HG03066 (cell line): ENCODE results near the gene CCNT1.
"Not testable (repeated sequence)": the region's sequence is repeated elsewhere in the genome, so short reads cannot be mapped to it uniquely, and the experiment has no call there.

ENCODE experiments used
- ATAC-seq: cut with Tn5 transposase; IDR thresholded peaks from one replicate; pipeline ENCODE4 v1.9.1; 2021; ENCODE audit warnings: low read depth; ENCODE audit not compliant: unreplicated experiment

CCNT1 gene

GRCh38 chr12:48716493-48717251, at the start of gene CCNT1:
CCNT1 (minus strand) TSS chr12:48716707; CDS start chr12:48716675, 32 bp downstream.
- peak; percentile 96 for ATAC-seq

- ATAC-seq, result peak; percentile 75
These were observed 49.3 kb upstream of the CCNT1 start for GRCh38 chr12:48765753-48766162.

GRCh38 chr12:48764521-48764920, 48.0 kb upstream of the CCNT1 start:
- no peak for ATAC-seq

DNA sequence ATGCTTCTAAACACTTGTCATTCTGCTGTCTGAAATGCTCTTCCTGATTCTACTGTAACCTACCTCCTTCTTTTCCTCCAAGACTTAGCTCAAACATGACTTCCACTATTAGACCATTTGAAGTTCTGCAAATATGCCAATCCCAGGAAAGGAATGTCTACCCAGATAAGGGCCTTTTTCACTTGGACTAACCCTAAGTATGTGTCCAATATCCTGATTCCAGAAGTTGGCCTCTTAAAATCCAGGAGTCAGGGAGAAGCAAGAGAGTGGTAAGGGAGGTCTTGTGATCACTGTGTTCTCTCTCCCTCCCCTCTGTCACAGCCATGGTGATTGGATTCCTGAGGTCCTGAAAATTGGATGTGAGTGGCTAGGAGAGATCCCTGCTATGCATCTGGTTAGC, 42.2 kb upstream of the CCNT1 start:
- ATAC-seq, result no peak

GRCh38 chr12:48758186-48758585, 41.7 kb upstream of the CCNT1 start:
- no peak for ATAC-seq

DNA sequence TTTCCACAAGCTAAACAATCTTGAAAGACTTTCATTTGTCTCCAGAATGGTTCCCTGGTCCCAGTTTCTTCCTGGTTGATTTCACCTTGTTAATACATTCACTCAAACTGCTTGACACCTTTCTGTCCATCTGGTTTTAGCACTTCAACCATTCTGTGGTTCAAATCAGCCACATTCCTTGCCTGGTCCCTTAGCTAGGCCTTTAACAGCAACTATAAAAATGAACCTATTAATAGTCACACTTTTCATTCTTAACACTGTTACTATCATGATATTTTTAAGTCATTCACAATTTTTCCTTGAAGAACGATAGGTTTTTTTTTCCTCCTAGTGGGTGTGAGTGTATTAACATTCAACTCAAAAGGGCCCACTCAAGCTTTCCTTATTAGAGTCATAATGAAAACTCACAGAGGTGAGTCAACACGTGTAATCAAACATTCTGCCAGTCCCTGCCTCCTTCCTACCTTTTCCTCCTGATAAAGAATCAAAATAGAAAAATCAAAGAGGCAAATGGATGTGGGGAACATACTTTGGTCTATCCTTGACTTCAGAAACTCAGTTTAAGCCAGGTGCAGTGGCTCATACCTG, 34.4 kb upstream of the CCNT1 start:
- no peak for ATAC-seq

DNA sequence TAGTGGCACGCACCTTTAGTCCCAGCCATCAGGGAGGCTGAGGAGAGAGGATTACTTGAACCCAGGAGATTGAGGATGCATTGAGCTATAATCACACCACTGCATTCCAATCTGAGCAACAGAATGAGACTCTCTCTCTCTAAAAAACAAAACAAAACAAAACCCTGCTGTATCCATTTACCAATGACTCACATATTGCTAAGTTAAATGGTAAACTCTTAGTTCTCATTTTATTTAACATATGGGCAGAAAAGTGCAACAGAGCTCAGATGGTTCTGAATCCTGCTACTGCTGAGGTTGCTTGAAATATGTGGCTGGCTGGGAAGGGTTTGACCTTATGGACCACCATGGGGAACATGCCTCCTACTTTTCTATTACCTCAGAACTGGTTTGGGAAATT, 33.7 kb upstream of the CCNT1 start:
- no peak for ATAC-seq

DNA sequence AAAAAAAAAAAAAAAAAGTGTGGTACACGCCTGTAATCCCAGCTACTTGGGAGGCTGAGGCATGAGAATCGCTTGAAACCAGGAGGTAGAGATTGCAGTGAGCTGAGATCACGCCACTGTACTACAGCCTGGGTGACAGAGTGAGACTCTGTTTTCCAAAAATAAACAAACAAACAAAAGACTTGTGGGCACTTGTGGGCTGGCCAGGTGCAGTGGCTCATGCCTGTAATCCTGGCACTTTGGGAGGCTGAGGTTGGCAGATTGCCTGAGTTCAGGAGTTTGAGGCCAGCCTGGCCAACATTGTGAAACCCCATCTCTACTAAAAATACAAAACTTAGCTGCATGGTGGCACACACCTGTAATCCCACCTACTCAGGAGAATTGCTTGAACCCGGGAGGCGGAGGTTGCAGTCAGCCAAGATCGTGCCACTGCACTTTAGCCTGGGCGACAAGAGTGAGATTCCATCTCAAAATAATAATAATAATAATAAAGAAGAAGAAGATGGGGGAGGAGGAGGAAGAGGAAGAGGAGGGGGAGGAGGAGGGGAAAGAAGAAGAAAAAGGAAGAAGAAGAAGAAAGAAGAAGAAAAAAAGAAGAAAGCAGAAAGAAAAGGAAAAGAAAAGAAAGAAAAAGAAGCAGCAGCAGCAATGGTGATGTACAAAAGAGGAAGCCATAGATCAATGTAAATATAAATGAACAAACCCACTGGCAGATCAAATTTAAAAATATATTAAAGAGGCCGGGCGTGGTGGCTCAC, 27.9 kb upstream of the CCNT1 start:
- ATAC-seq, result no peak

- no peak for ATAC-seq
These were observed 23.2 kb upstream of the CCNT1 start for GRCh38 chr12:48739618-48740269.

DNA sequence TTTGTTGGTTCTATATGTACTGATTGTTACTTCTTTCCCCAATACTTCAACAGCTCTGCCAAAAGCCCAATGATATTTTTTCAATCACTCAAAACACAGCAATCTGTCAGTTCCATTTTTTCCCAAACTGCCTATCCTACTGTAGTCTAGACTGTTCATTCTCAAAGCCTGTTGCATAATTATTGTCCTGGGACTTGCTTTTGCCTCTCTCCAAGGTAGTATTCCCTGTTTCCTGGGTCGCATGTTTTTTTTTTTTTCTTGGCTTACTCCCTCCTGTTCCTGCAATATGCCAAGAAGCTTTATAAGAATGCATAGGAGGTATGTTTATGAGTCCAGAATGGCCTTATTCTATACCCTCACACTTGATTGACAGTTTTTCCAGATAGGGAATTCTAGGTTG, 19.9 kb upstream of the CCNT1 start:
- no peak for ATAC-seq

DNA sequence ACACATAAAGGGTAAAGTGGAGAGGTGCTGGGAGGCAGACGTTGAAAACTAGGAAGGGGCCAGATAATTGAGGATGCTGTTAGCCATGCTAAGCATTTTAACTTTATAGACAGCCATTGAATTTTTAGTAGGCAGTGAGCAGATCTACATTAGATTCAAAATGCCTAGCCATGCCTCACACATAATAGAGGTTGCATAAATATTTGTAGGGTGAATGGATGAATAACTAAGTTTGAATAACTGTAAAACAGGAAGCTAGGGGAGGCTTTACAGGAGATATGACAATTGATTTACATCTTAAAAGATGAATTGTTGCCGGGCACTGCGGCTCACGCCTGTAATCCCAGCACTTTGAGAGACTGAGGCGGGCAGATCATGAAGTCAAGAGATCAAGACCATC, 12.3 kb upstream of the CCNT1 start:
- no peak for ATAC-seq

DNA sequence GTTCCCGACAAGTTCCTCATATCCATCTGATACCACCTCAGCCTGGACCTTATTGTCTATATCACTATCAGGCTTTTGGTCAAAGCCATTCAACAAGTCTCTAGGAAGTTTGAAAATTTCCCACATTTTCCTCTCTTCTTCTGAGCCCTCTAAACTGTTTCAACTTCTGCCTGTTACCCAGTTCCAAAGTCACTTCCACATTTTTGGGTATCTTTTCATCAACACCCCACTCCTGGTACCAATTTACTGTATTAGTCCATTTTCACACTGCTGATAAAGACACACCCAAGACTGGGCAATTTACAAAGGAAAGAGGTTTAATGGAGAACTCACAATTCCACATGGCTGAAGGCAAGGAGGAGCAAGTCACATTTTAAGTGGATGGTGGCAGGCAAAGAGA, 4.2 kb upstream of the CCNT1 start:
- not testable (repeated sequence) for ATAC-seq

GRCh38 chr12:48720171-48720570, 3.7 kb upstream of the CCNT1 start:
- not testable (repeated sequence) for ATAC-seq

GRCh38 chr12:48719002-48719401, 2.5 kb upstream of the CCNT1 start:
- ATAC-seq, result not testable (repeated sequence)

DNA sequence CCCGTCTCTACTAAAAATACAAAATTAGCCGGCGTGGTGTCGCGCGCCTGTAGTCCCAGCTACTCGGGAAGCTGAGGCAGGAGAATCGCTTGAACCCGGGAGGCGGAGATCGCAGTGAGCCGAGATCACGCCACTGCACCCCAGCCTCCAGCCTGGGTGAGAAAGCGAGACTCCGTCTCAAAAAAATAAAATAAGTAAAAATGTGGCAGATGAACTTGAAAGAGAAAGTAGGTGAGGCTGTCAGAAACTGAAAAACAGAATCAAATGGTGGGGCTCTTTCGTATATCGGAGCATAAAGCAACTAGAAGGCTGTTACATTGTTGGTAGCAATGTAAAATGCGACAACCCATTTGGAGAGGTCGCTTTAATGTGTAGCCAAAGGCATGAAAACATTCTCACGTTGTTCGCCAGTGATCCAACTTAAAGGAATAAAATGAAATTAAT, 767 bp upstream of the CCNT1 start:
- peak; percentile 1 for ATAC-seq

DNA sequence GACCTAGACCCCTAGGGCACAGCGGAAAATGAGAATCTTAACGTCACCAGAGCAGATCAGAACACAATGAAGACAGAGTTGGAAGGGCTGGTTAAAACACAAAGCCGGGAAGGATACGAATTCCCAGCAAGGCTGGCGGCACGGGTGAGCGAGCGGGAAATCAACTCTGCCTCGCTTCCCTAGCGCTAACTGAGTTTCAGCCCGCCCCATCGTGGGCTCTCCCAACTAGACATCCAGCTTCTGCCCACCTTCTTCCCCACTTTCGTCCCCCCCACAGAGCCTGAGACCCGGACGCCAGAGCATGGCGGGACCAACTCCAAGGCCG, 377 bp downstream of the CCNT1 start:
- ATAC-seq, result peak; percentile 19

DNA sequence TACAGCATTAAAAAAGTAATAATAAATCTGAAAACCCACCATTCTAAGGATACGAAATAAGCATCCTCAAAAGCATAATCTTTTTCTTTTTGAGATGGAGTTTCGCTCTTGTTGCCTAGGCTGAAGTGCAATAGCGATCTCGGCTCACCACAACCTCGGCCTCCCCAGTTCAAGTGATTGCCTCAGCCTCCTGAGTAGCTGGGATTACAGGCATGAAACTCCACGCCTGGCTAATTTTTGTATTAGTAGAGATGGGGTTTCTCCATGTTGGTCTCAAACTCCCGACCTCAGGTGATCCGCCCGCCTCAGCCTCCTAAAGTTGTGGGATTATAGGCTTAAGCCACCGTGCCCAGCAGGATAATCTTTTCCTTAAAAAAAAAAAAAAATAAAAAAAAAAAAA, 4.3 kb downstream of the CCNT1 start:
- no peak for ATAC-seq

GRCh38 chr12:48698822-48699221, 17.7 kb downstream of the CCNT1 start:
- not testable (repeated sequence) for ATAC-seq

DNA sequence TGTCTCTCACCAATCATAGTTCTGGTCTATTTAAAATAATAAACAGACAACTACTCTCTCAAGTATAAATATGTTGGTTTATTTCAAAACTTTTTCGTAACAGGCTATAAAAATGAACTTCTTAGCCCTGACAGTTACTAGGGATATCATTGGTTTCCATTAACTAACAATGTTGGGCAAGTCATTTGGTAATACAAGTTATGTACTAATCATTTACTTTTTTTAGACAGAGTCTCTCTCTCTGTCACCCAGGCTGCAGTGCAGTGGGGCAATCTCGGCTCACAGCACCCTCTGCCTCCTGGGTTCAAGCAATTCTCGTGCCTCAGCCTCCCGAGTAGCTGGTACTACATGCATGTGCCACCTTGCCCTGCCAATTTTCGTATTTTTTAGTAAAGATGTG, 19.9 kb downstream of the CCNT1 start:
- no peak for ATAC-seq

DNA sequence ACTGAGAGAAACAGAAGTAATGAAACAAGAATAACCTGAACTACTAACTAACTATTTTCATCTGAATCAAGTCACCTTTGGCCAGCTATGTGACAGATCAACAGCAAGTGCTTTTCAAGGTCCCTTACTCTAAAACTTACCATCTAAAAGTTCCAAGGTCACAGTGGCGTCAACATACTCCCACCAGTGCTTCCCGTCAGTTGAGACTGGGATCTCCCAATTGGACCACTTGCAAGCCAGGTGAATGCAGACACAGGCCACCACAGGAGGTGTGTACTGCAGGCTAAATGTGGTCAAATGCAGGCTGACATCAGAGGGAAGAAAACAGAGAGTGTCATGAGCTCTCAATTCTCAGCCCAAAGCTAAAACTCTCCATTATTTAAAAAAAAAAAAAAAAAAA, 20.6 kb downstream of the CCNT1 start:
- ATAC-seq, result no peak

- no peak for ATAC-seq
These were observed 22.5 kb downstream of the CCNT1 start for GRCh38 chr12:48694038-48694437.
